Measurements from ENCODE around the gene DNAJB4. TPM values are rescaled to one million over a fixed set of nuclear protein-coding genes. Genes with fewer than 3 reads are reported as not detected.
A peak's percentile ranks its signal among the peaks of the same experiment; 100 is the strongest.

The DNAJB4 gene
- total and polyA plus RNA-seq, 2 donors (not counting 3 experiments of a cell fraction or from before 2014, with no cell fraction given), result 30.4 to 136 TPM

GRCh38 chr1:78003882-78004718 is 639 bp upstream of the DNAJB4 start:
- no peaks in the 10 kb centered on the region for H3K9me1 ChIP-seq (replicated peaks; ENCODE audit: control insufficient read depth, extremely low read depth, insufficient read depth, low read length)
- no peaks in the 10 kb centered on the region for H3K36me3 ChIP-seq (ENCODE audit: control insufficient read depth in 2 of 2, extremely low read depth in 1 of 2, insufficient read depth in 2 of 2, low read length in 2 of 2)
- FAIRE-seq, result no peak
- peak overlapping the region; percentile 100 for H3K4me2 ChIP-seq (ENCODE audit: insufficient read depth, low read length)
- peaks cover 5% of the 10 kb centered on the region for H4K20me1 ChIP-seq (replicated peaks; ENCODE audit: control insufficient read depth, extremely low read depth, insufficient read depth, low read length)
- no peak overlapping the region for H2AFZ ChIP-seq (ENCODE audit: low read depth, low read length)
- H3K27ac ChIP-seq (ENCODE audit: insufficient read depth, low read depth, low read length), result peak overlapping the region; percentile 82
- H3K9ac ChIP-seq (replicated peaks; ENCODE audit: extremely low read depth, insufficient read depth, low read length), result peak overlapping the region; percentile 98
- no peaks in the 10 kb centered on the region for H3K9me3 ChIP-seq (replicated peaks; ENCODE audit: control insufficient read depth, insufficient read depth, low read length)
- no peaks in the 10 kb centered on the region for H3K27me3 ChIP-seq (ENCODE audit: control insufficient read depth in 2 of 2, insufficient read depth in 2 of 2, low read length in 2 of 2)
- peaks cover 48% of the 10 kb centered on the region for H3K79me2 ChIP-seq (ENCODE audit: control insufficient read depth, insufficient read depth, low read length)
- peaks cover 21% of the 10 kb centered on the region for H3K4me1 ChIP-seq (ENCODE audit: control insufficient read depth, extremely low read depth, insufficient read depth, low read length)
- BruUV-seq (replicated peaks), result TSS peak; percentile 91
- CTCF ChIA-PET, result interaction anchor here (1.0 to 15.7 kb wide), 13 partner anchors 23 to 127 kb away, joined by 3 to 250 read pairs (median 7); partner anchors contain the start of genes FUBP1 and NEXN
- dilution Hi-C loops (cut with MboI; ENCODE audit: extremely low pct_ligation_motif_present, low sequenced_read_pairs) (no loop called here), intact Hi-C loops (cut with micrococcal nuclease) (loop anchor here (1.0 kb wide), 5 partner anchors 25 to 110 kb away; partner anchors contain the start of gene FUBP1)
- DNase-seq (ENCODE audit: low read depth, low spot score), result peak; percentile 79
- H3K4me3 ChIP-seq (replicated peaks in 1 of 3; ENCODE audit: insufficient read depth in 1 of 3, low read depth in 1 of 3, low read length in 3 of 3), result peak overlapping the region; percentile 28 to 99 (median 57)
- TF ChIP-seq FOS (IDR thresholded peaks at IDR 0.05; ENCODE audit: borderline replicate concordance, insufficient read depth, low read length), result no peak
- peak; percentile 88 for TF ChIP-seq POLR2AphosphoS5 (IDR thresholded peaks at IDR 0.05; ENCODE audit: insufficient read depth, low read depth, low read length)
- no peak for TF ChIP-seq GATA2 (IDR thresholded peaks at IDR 0.05; ENCODE audit: insufficient read depth, insufficient read length, low read depth, low read length)
- TF ChIP-seq EZH2 (IDR thresholded peaks at IDR 0.05; ENCODE audit: borderline replicate concordance, low read depth, low read length, severe bottlenecking), result no peak
- no peak for TF ChIP-seq MAX (IDR thresholded peaks at IDR 0.05; ENCODE audit: insufficient read depth, insufficient read length)
- no peak for TF ChIP-seq CTCF (IDR thresholded peaks at IDR 0.05; ENCODE audit: extremely low read depth in 1 of 2, insufficient read depth in 1 of 2, low read depth in 1 of 2, low read length in 2 of 2)
- peak; percentile 91 for TF ChIP-seq POLR2A (IDR thresholded peaks at IDR 0.05; ENCODE audit: low read depth, low read length)
- POLR2A ChIA-PET, result interaction anchor here (0.5 to 3.9 kb wide), 29 partner anchors 9 to 665 kb away, joined by 3 to 122 read pairs (median 8); partner anchors contain the start of gene FUBP1
